HG03457 (cell line): ENCODE data around the gene AIG1.
"Not testable (repeated sequence)": the region's sequence is repeated elsewhere in the genome, so short reads cannot be mapped to it uniquely, and the experiment has no call there.

Source experiments
- ATAC-seq: cut with Tn5 transposase; IDR thresholded peaks from one replicate; pipeline ENCODE4 v1.9.1; 2021; ENCODE audit warnings: moderate number of reproducible peaks; ENCODE audit not compliant: unreplicated experiment

The AIG1 gene

DNA sequence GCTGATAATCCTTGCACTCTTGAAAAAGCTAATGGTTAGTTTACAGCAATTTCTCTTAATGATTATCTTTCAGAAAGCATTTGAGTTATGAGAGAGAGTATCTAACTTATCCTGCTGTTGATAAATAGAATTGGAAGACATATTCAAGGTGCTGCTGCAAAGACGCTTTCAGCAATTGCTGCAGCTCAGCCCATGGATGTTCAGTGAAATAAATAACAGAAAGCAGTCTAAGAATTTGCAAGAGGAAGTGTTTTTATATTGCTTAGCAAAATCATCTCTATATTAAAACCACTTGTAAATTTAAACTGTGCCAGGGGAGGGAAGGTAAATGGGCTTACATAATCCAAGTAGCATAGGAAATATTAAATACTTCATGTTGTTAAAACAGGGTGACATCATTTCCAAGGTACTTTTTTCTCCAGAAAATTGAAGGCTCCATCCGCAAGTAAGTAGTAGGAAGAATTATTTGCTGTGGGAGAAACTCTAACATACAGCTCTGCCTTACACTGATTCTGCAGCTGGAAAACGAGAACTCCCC is 201.3 kb downstream of the AIG1 start:
- no peak for ATAC-seq

DNA sequence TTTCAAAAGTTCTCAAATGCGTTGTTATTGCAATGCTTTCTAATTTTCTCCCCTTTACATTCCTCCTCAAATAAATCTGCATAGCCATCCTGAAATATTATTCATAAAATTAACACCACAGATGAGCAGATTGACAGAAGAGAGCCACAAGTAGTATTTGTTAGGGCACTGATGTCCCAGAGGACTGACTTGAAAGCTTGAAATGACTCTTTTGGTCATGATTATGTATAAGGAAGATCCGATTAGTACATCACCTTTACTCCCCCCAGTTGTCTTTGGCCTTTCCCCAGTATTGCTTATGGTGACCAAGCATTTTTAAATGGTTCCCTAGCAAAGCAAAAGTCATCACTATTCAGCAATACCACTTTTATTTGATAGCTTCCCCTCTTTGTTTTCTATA is 202.2 kb downstream of the AIG1 start:
- ATAC-seq = no peak

DNA sequence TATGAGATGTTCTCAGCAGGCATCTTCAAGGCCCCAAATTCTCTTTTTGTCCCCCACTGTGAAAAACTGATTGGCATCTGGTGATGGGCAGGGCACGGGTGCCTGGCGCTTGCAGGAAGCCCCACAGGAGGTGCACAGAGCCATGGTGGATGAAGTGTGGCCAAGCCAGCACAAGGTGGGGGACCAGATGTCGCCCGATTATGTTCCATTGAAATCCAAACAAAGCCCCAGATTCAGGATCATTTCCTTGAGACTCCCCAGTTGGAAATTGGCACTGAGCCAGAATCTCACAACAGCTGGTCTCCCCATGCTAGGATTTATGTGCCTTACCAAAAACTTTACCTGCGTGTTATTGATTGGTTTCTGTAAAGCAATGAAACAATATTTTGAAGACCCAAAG is 203.7 kb downstream of the AIG1 start:
- no peak for ATAC-seq

DNA sequence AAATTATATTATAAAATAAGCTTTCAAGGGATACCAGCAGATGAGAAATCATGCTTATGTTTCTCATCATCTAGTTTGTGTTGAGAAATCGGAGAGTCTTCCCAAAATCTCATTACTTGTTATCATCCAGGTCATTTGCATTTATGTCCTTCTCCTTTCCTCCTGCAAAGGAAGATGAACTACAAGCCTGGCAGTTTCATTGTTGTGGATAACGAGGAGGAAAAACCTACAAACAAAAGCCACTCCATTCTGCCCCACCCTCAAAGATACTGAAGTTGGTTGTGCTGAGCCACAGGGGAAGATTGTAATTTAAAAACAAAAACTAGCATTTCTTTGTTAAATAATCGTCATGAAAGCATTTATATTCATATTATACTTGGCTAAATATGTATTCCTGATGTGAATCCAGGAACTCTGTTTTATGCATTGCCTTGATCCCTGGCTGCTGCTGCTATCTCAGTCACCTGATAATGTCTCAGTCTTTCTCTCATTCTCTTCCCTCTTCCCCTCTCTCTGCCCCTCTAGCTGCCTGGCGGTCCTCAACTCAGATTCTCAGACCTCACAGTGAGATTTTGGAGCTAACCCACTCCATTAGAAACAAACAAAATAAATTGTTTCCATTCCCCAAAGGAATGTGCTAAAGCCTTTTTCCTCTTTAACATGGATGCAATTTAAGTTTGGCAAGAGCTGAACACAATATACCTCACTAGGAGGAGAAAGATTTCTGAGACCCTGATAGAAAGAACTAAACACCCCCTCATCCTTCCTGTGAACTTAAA is 204.5 kb downstream of the AIG1 start:
- no peak for ATAC-seq

DNA sequence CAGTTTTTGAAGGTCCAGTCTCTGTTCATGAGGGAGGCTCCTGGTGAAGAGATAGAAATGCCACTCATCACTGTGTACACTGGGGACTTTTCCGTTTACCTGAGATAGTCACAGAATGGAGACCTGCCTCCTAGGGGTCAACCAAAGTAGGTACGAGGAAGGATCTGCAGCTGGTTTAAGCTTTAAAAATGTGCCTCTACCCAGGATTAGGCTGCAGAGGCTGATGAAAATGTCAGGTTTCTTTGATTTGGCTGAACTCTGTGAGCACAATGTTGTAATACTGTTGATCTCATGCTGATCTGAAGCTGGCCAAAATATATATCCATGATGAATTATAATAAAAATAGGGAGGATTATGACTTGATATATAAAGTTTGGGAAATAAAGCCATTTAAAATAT is 207.1 kb downstream of the AIG1 start:
- ATAC-seq = no peak

DNA sequence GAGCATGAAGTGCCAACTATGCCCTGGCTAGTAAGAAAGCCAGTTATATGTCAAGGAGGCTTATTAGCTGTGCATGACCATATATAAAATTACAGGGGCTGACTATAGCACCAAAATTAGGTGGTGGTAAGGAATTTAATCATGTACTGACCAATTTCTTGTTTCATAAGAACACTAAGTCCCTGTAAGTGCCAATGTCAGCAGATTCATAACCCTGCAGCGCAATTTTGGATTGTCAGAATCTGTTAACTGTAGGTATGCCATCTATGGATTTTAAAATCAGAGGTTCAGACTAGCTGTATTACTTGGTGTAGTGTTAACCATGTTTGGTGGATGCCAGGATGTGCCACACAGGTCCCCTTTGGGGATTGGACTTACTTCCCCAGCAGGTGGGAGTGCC is 207.8 kb downstream of the AIG1 start:
- no peak for ATAC-seq

DNA sequence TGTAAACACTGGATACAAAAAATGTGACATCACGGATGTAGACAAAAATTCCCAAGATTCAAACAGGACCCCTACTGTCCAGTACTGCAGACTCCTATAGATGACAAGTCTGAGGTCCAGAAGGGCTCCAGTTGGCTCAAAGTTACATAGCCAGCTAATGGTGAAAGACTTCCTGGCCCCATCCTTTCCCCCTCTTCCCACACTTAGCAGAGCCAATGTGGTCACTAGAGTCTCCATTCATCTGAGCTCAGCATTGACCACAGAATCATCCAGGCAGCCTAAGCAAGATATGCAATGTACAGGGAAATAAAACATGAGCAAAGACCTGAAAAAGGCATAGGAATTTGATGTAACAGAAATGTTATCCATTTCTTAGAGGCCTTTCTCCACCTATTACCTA is 209.3 kb downstream of the AIG1 start:
- no peak for ATAC-seq

DNA sequence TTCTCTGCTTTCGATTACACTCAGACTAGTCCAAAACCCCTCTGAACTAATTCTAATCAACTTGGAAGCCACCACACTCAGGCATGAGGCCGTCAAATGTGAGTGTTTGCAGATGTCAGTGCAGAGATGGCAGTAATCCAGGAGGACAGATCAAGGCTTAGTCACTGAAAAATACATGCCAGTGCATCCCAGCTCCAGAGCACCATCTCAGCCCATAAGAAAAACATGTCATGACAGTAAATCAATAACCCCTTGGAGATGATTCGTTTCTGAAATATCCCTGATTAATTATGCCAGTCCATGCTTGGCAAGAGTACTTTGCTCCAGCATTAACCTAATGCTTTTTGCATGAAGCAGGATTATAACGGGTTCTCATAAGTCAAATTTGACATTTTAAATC is 210.3 kb downstream of the AIG1 start:
- ATAC-seq = no peak

DNA sequence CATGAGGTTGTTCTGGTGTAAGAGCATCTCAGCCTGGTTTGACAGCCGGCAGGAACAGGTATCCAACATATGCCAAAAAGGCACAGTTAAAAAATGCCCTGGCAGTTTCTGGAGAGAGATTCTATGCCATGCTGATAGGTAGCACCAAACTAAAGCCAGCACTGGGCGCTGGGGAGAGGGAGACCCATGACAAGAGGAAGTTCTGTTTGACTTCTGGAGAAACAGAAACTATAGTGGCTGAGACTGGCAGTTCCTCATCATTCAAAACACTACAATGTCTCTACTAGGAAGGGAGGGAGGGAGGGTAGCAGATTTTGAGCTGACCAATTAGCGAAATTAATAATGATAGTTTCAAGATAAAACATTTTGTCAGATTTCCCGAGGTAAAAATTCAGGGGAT is 215.7 kb downstream of the AIG1 start:
- peak; percentile 72 for ATAC-seq

DNA sequence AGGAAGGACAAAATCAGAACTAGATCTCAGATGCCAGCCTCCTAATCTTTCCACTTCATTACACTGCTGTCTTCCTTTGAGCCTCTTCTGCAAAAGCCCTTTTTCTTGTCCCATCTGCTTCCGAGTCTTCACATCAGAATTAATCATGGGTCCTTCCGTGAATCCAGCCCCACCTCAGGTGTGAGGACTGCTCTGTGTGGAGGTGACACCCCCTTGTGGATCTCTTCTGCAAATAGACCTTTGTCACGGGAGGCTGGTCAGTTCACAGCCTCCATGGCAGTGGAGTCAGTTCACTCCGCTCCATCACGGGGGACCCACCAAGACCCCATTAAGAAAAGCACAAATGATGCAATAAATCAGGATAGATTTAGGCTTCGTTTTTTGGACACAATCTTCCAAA is 218.7 kb downstream of the AIG1 start:
- ATAC-seq = no peak

DNA sequence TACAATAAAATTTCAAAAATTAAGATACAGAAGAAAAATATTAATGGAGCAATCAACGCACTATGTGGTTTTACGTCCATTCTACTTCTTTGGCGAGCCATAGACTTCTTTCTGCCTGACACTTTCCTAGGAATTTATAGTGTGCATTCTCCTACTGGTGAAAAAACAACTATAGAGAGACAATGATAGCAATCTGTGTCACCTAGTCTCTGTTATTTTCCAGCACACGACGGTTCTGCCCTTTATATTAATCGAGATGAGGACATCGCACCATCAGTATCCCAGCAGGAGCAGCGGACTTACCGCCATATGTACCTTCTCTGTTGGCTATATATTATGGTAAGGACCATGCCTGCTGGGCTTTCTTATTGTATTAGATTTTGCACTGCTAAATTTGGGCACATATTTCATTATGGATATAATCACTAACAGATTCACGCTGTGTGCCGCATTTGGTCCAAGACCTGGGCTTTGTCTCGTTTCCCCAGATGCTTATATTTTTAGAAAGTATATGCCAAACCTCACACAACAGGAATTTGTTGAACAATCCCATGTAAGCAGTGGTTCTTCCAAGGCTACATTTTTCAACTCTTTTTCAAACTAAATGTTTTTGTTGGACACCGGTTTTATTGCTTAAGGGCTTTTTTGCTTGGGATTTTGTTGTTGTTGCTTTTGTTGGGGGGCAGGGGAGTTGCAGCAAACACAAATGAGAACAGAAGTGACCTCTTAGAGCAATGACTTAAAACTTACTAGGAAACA is 223.4 kb downstream of the AIG1 start:
- ATAC-seq = no peak

DNA sequence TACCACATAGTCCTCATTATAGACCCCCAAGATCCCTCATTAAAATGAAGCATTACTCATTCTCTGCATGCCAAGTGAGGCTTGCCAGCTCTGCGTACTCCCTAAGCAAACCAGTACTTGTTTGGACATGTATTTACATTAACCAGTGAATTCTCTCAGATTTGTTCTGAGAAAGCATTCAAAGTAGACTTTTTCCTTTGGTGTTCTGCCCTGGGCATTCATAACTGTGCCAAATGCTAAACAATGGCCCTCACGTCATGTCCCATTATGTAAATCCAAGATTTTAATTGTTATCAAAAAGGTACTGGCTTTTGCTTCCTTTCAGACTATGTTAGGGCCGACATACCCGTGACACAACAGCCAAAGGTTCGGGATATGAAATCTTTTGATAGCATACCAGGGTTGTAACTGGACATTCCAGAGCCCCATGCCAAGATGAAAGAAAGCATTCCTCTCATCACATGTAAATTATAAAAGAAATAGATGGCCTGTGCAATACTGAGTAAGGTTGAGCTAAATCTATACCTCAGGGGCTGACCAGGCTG is 225.6 kb downstream of the AIG1 start:
- ATAC-seq = no peak

DNA sequence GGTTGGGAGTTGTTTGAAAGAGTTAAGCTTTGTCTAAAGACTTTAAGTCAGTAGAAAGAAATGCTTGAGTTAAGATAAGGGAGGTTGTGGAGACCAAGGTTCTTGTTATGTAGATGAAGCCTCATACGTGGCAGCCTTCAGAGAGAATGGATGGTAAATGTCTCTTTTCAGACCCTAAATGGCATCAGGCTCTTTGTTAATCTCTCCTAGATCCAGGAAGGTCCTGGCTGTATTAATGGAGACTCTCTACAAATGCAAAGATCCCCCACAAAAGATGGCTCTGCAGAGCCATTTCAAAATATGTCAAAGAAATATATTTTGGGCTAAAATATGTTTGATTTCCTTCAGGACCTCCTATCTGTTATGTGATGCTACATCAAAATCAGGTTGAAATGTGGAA is 228.2 kb downstream of the AIG1 start:
- no peak for ATAC-seq

DNA sequence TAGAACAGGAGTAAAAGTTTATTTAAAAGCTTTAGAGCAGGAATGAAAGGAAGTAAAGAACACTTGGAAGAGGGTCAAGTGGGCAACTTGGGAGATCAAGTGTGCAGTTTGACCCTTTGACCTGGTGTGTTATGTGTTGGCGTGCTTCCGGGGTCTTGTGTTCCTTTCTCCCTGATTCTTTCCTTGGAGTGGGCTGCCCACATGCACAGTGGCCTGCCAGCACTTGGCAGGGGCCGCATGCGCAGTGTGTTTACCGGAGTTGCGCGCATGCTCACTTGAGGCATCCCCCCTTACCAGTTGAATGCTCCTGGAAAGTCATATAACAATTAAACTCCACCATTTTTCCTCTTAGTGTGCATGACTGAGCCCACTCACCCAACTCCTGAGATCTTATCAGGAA is 229.5 kb downstream of the AIG1 start:
- no peak for ATAC-seq

DNA sequence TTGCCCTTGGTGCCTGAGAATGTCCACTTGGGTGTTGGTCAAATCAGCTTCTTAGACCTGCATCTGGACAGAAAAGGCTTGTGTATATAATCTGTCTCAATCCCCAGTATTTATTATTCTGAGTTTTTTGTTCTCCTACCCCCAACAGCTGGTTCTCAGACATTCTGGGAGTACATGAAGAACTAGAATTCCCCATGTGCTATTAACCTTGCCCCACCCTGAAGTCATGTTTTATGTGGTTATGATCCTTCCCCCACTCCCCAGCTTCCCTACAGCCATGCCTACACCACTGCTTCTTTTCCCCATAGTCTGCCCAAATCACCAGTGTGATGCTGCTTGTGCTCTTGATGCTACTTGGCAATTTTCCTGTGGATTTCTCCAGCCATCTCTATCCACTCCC is 232.8 kb downstream of the AIG1 start:
- no peak for ATAC-seq

DNA sequence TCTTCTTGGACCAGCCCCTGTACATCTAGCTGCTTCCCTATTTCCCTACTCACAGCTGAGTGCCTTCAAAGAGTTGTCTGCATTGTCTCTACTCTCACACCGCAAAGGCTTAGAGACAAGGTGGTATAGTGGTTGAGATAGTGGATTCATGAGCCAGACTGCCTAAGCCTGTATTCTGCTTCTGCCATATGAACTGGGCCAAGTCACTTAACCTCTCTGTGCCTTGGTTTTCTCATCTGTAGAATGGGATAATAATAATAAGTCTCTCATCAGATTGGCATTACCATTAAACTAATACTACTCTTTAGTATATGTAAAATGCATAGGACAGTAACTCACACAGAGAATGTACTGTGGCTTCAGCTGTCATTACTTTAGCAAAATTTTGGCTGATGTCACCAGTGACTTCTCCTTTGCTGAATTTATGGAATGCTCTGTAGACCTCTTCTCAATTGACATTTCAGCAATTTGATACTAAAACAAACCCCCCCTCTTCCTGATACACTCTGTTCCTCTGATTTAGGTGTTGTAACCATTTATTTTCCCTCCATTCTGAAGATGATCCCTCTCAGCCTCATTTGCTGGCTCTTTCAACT is 233.7 kb downstream of the AIG1 start:
- ATAC-seq = no peak

DNA sequence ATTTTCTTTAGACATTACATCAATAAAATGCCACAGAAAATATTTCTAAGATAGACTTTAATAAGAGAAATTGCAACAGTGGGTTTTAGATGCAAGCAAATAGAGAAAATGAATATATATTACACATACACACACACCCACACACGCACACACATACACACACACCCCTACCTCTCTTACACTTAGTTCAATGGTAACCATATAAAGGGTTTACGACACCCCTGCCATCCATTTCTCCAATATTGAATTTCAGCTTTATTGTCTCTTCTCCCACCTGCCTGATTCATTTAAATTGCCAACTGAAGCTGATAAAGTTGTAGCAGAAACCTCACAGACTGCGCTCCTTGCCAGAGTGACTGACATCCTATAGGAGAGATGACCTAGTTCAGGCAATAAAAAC is 235.2 kb downstream of the AIG1 start:
- no peak for ATAC-seq

DNA sequence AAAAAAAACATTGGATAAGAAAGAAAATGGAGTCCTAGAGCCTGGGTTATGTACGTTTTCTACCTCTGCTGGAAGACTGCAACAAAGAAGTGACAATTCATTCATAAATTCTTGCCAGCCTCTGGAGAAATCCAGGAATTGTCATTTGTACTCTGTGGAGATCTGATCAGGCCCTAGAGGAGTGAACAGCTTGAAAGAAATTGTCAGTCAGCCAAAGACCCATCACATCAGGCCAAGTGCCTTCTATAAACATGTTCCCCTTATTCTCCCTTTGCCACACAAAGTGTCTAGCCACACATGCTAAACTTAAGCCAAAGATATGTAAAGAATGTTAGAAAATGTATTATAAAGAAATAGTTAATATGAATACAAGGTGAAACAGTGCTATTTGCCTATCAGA is 237.4 kb downstream of the AIG1 start:
- ATAC-seq = no peak

DNA sequence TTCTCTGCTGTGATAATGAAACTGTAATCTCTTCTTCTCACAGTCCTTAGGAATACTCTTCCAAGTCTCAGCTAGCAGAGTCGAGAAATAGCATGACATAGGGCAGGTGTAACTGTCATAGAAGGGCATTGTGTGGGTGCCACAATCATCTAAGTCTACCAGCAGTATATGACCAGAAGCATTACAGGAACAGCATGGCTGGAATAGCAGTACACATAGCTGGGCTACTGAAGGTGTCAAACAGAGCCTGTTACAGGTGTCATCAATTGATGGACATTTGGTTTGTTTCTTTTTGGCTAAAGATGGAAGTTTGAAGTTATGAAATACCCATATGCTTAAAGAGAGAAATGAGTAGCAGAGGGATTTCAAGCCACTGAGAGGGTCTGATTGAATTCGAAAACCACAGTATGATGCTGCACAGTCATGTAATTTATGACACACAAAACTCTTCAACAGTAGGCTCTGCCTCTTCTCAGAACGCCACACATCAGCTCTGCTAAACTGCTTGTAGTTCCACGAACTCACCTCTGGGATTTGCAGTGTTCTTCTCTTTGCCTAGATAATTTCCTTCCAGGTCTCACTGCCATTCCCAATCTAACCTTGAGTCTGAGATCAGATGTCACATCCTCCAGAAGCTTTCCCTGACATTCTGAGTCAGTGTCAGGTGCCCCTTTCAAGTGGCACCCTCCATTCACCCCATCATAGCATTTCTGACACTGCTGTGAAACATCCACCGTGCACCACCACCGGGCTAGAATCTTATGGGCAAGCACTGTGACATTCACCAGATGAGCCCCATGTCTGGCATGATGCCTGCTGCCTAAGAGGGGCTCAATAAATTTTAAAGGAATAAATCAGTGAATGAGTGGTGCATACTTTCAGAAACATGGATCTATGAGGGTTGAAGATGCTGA is 238.8 kb downstream of the AIG1 start:
- ATAC-seq = no peak

DNA sequence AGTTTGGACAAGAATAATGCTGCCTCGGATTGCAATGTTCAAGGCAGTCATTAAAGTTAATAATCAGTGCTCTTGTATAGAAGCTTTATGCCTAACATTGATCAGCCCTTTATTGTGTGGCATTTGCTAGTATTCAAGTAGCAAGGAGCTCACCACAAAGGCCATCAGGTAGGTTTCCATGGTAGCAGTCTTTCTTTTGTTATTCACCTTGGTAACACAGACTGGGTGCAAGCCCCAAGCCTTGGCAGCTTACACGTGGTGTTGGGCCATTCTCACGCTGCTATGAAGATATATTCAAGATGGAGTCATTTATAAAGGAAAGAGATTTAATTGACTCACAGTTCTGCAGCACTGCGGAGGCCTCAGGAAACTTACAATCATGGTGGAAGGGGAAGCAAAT is 240.5 kb downstream of the AIG1 start:
- no peak for ATAC-seq

DNA sequence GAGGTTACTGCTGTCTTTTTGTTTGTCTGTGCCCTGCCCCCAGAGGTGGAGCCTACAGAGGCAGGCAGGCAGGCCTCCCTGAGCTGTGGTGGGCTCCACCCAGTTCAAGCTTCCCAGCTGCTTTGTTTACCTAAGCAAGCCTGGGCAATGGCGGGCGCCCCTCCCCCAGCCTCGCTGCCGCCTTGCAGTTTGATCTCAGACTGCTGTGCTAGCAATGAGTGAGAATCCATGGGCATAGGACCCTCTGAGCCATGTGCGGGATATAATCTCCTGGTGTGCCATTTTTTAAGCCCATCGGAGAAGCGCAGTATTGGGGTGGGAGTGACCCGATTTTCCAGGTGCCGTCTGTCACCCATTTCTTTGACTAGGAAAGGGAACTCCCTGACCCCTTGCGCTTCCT is 247.1 kb downstream of the AIG1 start:
- ATAC-seq = not testable (repeated sequence)
